Measurements from ENCODE around the gene OR5C1.
A peak's percentile ranks its signal among the peaks of the same experiment; 100 is the strongest.
"Not testable (repeated sequence)": the region's sequence is repeated elsewhere in the genome, so short reads cannot be mapped to it uniquely, and the experiment has no call there.

Gene OR5C1

DNA sequence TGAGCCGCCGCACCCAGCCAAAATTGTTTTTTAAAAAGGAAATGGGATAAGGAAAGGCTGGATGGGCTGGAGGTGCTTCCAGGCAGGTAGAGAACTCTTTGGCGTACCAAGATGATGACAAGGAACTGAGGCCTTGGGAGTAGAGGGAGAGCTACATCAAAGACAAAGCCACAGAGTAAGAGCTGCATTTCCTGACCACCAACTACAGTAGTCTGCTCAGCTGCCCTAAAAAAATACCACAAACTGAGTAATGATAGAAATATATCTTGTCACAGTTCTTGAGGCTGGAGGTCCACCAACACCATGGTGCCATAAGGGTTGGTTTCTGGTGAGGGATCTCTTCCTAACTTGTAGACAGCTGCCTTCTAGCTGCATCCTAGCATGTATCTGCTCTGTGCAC, 19.4 kb downstream of the OR5C1 start:
- TF ChIP-seq, protein P1, sequence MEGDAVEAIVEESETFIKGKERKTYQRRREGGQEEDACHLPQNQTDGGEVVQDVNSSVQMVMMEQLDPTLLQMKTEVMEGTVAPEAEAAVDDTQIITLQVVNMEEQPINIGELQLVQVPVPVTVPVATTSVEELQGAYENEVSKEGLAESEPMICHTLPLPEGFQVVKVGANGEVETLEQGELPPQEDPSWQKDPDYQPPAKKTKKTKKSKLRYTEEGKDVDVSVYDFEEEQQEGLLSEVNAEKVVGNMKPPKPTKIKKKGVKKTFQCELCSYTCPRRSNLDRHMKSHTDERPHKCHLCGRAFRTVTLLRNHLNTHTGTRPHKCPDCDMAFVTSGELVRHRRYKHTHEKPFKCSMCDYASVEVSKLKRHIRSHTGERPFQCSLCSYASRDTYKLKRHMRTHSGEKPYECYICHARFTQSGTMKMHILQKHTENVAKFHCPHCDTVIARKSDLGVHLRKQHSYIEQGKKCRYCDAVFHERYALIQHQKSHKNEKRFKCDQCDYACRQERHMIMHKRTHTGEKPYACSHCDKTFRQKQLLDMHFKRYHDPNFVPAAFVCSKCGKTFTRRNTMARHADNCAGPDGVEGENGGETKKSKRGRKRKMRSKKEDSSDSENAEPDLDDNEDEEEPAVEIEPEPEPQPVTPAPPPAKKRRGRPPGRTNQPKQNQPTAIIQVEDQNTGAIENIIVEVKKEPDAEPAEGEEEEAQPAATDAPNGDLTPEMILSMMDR (conservative IDR thresholded peaks at IDR 0.05; ENCODE audit: low read depth): no peak
- CTCF ChIA-PET: interaction anchor here (0.6 to 1.5 kb wide), 3 partner anchors 18 to 344 kb away, joined by 3 to 5 read pairs (median 4); no protein-coding TSS in a partner anchor
- POLR2A ChIA-PET (ENCODE audit: low non-redundant PET): no interaction called here
- DNase-seq (ENCODE audit: low spot score): no peak
- no peak overlapping the region for H3K27ac ChIP-seq

DNA sequence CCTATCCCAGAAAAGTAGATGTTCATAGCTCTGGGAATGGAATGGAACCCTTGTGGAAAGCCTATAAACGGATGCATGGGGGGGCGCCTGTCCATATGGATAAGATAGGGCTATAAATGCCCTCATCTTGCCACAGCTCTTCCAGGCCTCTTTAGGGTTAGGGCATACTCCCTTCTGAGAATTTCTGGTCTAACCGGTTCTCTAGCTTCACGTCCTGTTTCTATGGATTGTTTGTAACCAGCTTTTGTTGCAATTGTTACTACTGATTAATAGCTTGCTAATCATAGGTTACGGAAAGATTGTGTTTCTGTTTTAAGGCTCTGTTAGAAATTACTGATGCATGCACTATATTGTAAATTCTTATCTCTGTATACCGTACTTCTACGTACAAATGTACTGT, 20.5 kb downstream of the OR5C1 start:
- DNase-seq (ENCODE audit: low spot score); H3K27ac ChIP-seq; POLR2A ChIA-PET (ENCODE audit: low non-redundant PET): not testable (repeated sequence)
- CTCF ChIA-PET: interaction anchor here (0.6 to 2.4 kb wide), 4 partner anchors 310 to 683 kb away, joined by 3 to 21 read pairs (median 7); no protein-coding TSS in a partner anchor

DNA sequence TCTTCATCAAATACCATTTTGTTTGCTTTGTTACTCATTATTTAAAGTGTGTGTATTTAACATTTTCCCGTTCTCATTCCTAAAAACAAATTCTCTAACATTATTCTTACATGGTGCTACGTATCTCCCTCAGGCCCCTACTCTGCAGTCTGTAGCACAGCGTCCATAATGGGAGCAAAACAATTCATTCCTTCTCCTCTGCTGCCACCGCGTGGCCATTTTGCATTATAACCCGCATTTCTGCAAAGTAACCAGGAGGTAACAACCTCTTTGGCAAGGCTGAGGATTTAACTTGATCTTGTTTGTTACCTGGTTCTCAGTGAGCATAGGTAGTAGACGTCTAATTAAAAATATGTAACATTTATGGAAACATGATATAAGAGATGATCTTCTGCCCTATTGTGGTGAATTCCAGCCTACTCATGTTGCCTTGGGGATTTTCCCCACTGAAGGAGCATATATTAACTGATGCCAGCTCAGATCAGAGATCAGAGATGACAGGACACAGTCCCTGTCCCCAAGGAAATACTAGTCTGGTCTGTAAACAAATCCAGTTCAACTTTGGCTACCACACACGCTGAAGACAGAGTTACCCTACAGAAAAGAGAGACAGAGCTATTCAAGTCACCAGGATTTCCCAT, 21.7 kb downstream of the OR5C1 start:
- no peak overlapping the region for H3K27ac ChIP-seq
- TF ChIP-seq, protein P1 (conservative IDR thresholded peaks at IDR 0.05; ENCODE audit: low read depth): peak; percentile 89
- CTCF ChIA-PET: interaction anchor here (0.6 to 2.4 kb wide), 7 partner anchors 178 to 715 kb away, joined by 3 to 21 read pairs (median 4); no protein-coding TSS in a partner anchor
- POLR2A ChIA-PET (ENCODE audit: low non-redundant PET): no interaction called here
- peak; percentile 89 for DNase-seq (ENCODE audit: low spot score)

DNA sequence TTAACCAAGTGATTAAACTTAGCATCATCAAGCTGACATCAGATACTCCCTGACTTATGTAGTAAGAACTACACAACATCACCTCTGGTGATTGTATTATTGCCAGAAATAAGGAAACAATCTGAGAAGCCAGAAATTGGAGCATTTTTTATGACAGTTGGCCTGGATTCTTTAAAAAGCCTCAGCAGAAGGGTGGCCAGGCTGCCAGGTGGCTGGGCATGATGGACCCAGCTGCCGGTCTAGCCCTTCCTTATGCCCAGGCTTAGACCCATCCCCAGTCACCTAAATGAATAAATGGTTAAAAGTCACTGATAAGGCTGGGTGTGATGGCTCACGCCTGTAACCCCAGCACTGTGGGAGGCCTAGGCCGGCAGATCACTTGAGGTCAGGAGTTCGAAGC, 24.0 kb downstream of the OR5C1 start:
- DNase-seq (ENCODE audit: low spot score): no peak
- ChIA-PET CTCF (interaction anchor here (0.7 to 1.7 kb wide), 3 partner anchors 314 to 725 kb away, joined by 5 to 8 read pairs (median 7); no protein-coding TSS in a partner anchor), POLR2A (ENCODE audit: low non-redundant PET) (no interaction called here)
- H3K27ac ChIP-seq: no peak overlapping the region
- TF ChIP-seq, protein P1 (conservative IDR thresholded peaks at IDR 0.05; ENCODE audit: low read depth): no peak

DNA sequence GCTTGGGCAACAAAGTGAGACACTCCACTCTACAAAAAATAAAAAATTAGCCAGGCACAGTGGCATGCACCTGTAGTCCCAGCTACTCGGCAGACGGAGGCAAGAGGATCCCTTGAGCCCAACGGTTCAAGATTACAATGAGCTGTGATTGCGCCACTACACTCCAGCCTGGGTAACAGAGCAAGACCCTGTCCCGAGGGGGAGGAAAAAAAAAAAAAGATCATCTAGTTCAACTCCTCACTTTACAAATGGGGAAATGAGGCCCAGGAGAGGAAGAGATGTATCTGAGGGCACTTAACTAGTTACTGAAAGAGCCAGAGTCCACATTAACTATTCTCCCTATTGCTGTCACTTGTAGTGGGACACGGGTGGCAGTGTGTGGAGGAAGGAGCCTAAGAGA, 25.8 kb downstream of the OR5C1 start:
- CTCF ChIA-PET: interaction anchor here (1.0 kb wide), 1 partner anchor 316 kb away, joined by 3 read pairs; no protein-coding TSS in a partner anchor
- H3K27ac ChIP-seq: no peak overlapping the region
- DNase-seq (ENCODE audit: low spot score): no peak
- POLR2A ChIA-PET (ENCODE audit: low non-redundant PET): no interaction called here
- TF ChIP-seq, protein P1 (conservative IDR thresholded peaks at IDR 0.05; ENCODE audit: low read depth): no peak

DNA sequence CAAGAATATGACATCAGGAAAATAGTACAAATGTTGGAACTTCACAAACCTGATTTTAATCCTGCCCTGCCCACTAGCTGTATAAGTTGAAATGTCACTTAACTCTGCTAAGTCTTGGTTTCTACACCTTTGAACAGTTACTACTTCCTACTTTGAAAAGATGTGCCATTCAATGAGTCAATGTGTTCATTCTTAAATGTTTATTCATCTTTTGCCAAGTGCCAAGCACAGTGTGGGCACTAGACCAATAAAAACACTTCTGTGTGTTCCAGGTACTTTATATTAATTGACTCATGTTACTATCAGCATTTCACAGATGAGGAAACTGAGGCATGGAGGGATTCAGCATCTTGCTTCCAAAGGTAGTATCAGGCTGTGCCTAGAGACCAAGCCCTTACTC, 26.8 kb downstream of the OR5C1 start:
- CTCF ChIA-PET: interaction anchor here (0.6 kb wide), 1 partner anchor 189 kb away, joined by 3 read pairs; no protein-coding TSS in a partner anchor
- TF ChIP-seq, protein P1 (conservative IDR thresholded peaks at IDR 0.05; ENCODE audit: low read depth): no peak
- DNase-seq (ENCODE audit: low spot score): no peak
- no peak overlapping the region for H3K27ac ChIP-seq
- POLR2A ChIA-PET (ENCODE audit: low non-redundant PET): no interaction called here

DNA sequence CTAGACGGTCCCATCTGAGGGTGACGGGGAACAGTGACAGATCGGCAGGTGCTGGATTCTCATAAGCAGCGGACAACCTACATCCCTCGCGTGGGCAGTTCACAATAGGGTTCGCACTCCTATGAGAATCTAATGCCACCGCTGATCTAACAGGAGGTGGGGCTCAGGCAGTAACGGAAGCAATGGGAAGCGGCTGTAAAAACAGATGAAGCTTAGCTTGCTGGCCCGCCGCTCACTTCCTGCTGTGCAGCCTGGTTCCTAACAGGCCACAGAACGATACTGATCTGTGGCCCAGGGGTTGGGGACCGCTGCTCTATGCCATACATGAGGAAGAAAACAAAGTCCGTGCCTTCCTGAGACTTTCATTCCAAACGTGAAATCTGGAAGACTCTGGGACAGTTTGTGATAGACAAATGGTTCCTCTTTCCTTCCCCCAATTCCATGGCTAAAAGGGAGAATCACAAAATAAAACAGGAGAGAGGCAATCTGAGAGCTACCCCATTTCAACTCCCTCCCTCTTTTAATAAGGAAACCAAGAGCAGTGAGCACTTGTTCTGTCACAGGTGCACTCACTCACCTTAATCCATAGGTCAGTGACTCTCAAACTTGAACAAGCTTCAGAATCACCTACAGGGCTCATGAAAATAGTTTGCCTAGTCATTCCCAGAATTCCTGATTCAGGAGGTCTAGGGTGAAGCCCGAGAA, 27.6 kb downstream of the OR5C1 start:
- H3K27ac ChIP-seq: no peak overlapping the region
- no peak for DNase-seq (ENCODE audit: low spot score)
- ChIA-PET POLR2A (ENCODE audit: low non-redundant PET) (no interaction called here), CTCF (no interaction called here)
- TF ChIP-seq, protein P1 (conservative IDR thresholded peaks at IDR 0.05; ENCODE audit: low read depth): no peak
